Tibial nerve (tissue), 4 donors: ENCODE measurements around the gene WFIKKN1. TPM values are rescaled to one million over a fixed set of nuclear protein-coding genes. Genes with fewer than 3 reads are reported as not detected.

Experiments used
- DNase-seq, 2 donors: peaks; one replicate each; pipeline ENCODE4 v3.0.0-alpha.2; 2019; ENCODE audit warnings: low spot score in 2 of 2
- H3K27ac ChIP-seq, 4 donors: fragments of 200-600 bp; sonication (generic) in 3 of 4; one replicate each; pipeline ENCODE4 v1.5.1; 2017 to 2019; ENCODE audit warnings: mild to moderate bottlenecking in 1 of 4
- H3K27me3 ChIP-seq, 2 donors: fragments of 200-600 bp; sonication (generic) in 1 of 2; one replicate each; pipeline versions ENCODE4 v1.5.1 to v1.6.0; 2017 to 2019
- H3K36me3 ChIP-seq, 3 donors: fragments of 200-600 bp; sonication (generic); one replicate each; pipeline ENCODE4 v1.5.1; 2018 to 2019
- H3K4me1 ChIP-seq, 4 donors: fragments of 200-600 bp; sonication (generic) in 3 of 4; one replicate each; pipeline ENCODE4 v1.5.1; 2017 to 2019
- H3K4me3 ChIP-seq, 4 donors: fragments of 200-600 bp; sonication (generic) in 3 of 4; one replicate each; pipeline ENCODE4 v1.5.1; 2017 to 2019; ENCODE audit warnings: mild to moderate bottlenecking in 1 of 4, moderate library complexity in 1 of 4
- H3K9me3 ChIP-seq, 4 donors: fragments of 200-600 bp; sonication (generic) in 3 of 4; one replicate each; pipeline ENCODE4 v1.5.1; 2017 to 2019
- CTCF ChIP-seq, 5 experiments: fragments of 200-600 bp in 3 of 5; fragments of 450-650 bp in 2 of 5; sonication (generic) in 3 of 5; IDR thresholded peaks; one replicate each; pipeline ENCODE4 v1.5.1; 2016 to 2019; ENCODE audit warnings: antibody characterized with exemption in 5 of 5, mild to moderate bottlenecking in 3 of 5, moderate library complexity in 2 of 5
- EP300 ChIP-seq, 2 donors: sonication (generic); formaldehyde crosslinking; IDR thresholded peaks; one replicate each; pipeline ENCODE4 v1.6.1; 2017; ENCODE audit warnings: antibody characterized with exemption in 2 of 2, mild to moderate bottlenecking in 1 of 2
- POLR2A ChIP-seq, 2 donors: fragments of 450-650 bp; IDR thresholded peaks; one replicate each; pipeline ENCODE4 v1.6.1; 2017; ENCODE audit warnings: antibody characterized with exemption in 2 of 2, mild to moderate bottlenecking in 2 of 2, moderate library complexity in 2 of 2
- WGBS, 2 donors: methylation state at CpG; one replicate each; pipeline ENCODE4 v1.1.5; 2018; 5-methylcytosine and 5-hydroxymethylcytosine counted together
- total RNA-seq, 4 donors: library from RNA; depleted of rRNA; stranded (reverse); fragments of >200 nt; gene quantifications; one replicate each; pipeline ENCODE4 v1.1.0, GENCODE V29; 2016

The WFIKKN1 gene
- total RNA-seq, 4 donors from 2014 or later = 0.66 to 3.9 (median 1.8) TPM

GRCh38 chr16:617855-618254, 12.9 kb upstream of the WFIKKN1 start:
- Histone ChIP-seq H3K36me3 (peaks cover 0 to 39% (median 0%) of the 10 kb centered on the region in 3 donors), H3K4me1 (peaks cover 0 to 16% (median 0%) of the 10 kb centered on the region in 4 donors), H3K27ac (no peak overlapping the region), H3K27me3 (no peaks in the 10 kb centered on the region), H3K4me3 (no peak overlapping the region), H3K9me3 (no peaks in the 10 kb centered on the region)
- no peak for DNase-seq
- WGBS, 2 donors = 88 to 91% methylated on average over 13 to 16 of the region's 16 CpGs
- TF ChIP-seq POLR2A (IDR thresholded peaks at IDR 0.05) = no peak
- TF ChIP-seq EP300 (IDR thresholded peaks at IDR 0.05) = no peak
- no peak for TF ChIP-seq CTCF (IDR thresholded peaks at IDR 0.05)

- H3K4me3 ChIP-seq = no peak overlapping the region
- H3K27ac ChIP-seq = no peak overlapping the region
- H3K27me3 ChIP-seq = no peaks in the 10 kb centered on the region
- 90 to 93% methylated on average over 18 to 20 of the region's 20 CpGs for WGBS, 2 donors
- H3K9me3 ChIP-seq = no peaks in the 10 kb centered on the region
- TF ChIP-seq POLR2A (IDR thresholded peaks at IDR 0.05) = no peak
- TF ChIP-seq EP300 (IDR thresholded peaks at IDR 0.05) = no peak
- no peak for TF ChIP-seq CTCF (IDR thresholded peaks at IDR 0.05)
- no peak for DNase-seq
- H3K36me3 ChIP-seq = peaks cover 0 to 29% (median 0%) of the 10 kb centered on the region in 3 donors
- peaks cover 0 to 16% (median 0%) of the 10 kb centered on the region in 4 donors for H3K4me1 ChIP-seq
Measured at GRCh38 chr16:619476-620100, 11.2 kb upstream of the WFIKKN1 start.

- Histone ChIP-seq H3K36me3 (peaks cover 0 to 40% (median 0%) of the 10 kb centered on the region in 3 donors), H3K4me3 (no peak overlapping the region), H3K27ac (peak overlapping the region in 2 of 4 donors; percentile 36 to 58), H3K4me1 (peaks cover 0 to 16% (median 0%) of the 10 kb centered on the region in 4 donors), H3K9me3 (no peaks in the 10 kb centered on the region), H3K27me3 (no peaks in the 10 kb centered on the region)
- TF ChIP-seq CTCF (IDR thresholded peaks at IDR 0.05) (no peak), POLR2A (IDR thresholded peaks at IDR 0.05) (no peak), EP300 (IDR thresholded peaks at IDR 0.05) (no peak)
- DNase-seq = no peak
- 82 to 85% methylated on average over 24 to 26 of the region's 41 CpGs for WGBS, 2 donors
Measured at GRCh38 chr16:620700-621525, 9.9 kb upstream of the WFIKKN1 start.

- WGBS, 2 donors = 67 to 88% methylated on average over 12 to 20 of the region's 21 CpGs
- Histone ChIP-seq H3K36me3 (peaks cover 0 to 44% (median 3%) of the 10 kb centered on the region in 3 donors), H3K9me3 (no peaks in the 10 kb centered on the region), H3K27ac (peak overlapping the region in 1 of 4 donors; percentile 58), H3K4me1 (peaks cover 0 to 16% (median 0%) of the 10 kb centered on the region in 4 donors), H3K4me3 (no peak overlapping the region), H3K27me3 (no peaks in the 10 kb centered on the region)
- TF ChIP-seq EP300 (IDR thresholded peaks at IDR 0.05) = no peak
- no peak for TF ChIP-seq CTCF (IDR thresholded peaks at IDR 0.05)
- TF ChIP-seq POLR2A (IDR thresholded peaks at IDR 0.05) = no peak
- no peak for DNase-seq
Measured at GRCh38 chr16:621526-622105, 9.2 kb upstream of the WFIKKN1 start.
